Measurements from ENCODE around the gene MUC15.

- TF ChIP-seq CTCF (IDR thresholded peaks at IDR 0.05) (no peak), POLR2A (IDR thresholded peaks at IDR 0.05) (no peak)
Measured at GRCh38 chr11:26510756-26511155, 61.3 kb downstream of the MUC15 start.
